ENCODE measurements around the gene ATP5PD.
A peak's percentile ranks its signal among the peaks of the same experiment; 100 is the strongest.

DNA sequence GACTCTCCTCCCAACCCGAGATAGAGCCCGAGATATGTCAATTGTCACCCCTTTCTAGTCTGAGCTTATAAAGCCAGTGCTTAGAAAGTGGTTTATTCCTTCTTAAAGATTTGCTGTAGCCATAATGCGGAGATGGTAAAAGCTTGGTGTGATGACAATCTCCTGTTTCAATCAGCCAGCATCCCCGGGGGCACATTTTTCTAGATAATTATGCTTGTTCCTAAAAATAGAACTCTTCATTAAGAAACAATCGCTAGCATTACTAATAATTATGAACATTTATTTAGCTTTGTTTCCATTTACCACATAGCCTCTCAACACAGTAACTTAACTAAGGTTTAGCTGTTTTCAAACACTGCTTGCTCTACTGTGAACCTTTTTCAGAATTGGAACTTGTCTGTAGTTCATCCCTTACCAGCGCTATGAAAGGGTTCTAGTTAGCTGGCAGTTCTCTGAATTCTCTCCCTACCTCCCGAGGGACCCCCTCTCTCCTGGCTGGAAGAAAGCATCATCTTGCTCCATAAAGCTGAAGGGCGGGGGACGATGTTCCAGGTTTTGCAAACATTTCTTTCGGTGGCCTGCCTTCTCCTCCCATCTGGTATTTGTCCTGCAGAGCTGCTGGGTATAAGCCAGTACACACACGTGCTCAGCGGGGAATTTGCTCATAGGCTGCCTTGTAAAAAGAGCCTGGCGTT, 35.2 kb downstream of the ATP5PD start:
- TF ChIP-seq GATA2 (IDR thresholded peaks at IDR 0.05; ENCODE audit: low read depth, low read length) (peak; percentile 57), GATA3 (IDR thresholded peaks at IDR 0.05; ENCODE audit: low read depth, low read length) (no peak)
